ENCODE results near the gene TIMM17A. TPM values are rescaled to one million over a fixed set of nuclear protein-coding genes. Genes with fewer than 3 reads are reported as not detected.
A peak's percentile ranks its signal among the peaks of the same experiment; 100 is the strongest.

The TIMM17A gene
- polyA plus RNA-seq, 3 donors: 27.4 to 50.3 (median 45.4) TPM

- H3K36me3 Mint-ChIP-seq: no peaks in the 10 kb centered on the region
- peaks cover 35 to 42% (median 41%) of the 10 kb centered on the region in 3 donors for H3K27me3 Mint-ChIP-seq (ENCODE audit: low read depth in 3 of 3)
- Histone ChIP-seq H3K4me2 (replicated peaks; ENCODE audit: extremely low read depth, low read length, poor library complexity, severe bottlenecking) (no peak overlapping the region), H3K27me3 (ENCODE audit: control insufficient read depth in 2 of 2, insufficient read depth in 2 of 2, low read length in 2 of 2) (peaks cover 31 to 41% of the 10 kb centered on the region in 2 donors), H3K27ac (ENCODE audit: low read depth in 1 of 2, low read length in 2 of 2) (no peak overlapping the region), H3K79me2 (ENCODE audit: insufficient read depth, low read length) (no peaks in the 10 kb centered on the region), H4K20me1 (ENCODE audit: insufficient read depth, low read length) (no peaks in the 10 kb centered on the region), H3K4me3 (replicated peaks in 1 of 3; ENCODE audit: low read depth in 2 of 3, low read length in 3 of 3) (no peak overlapping the region), H3K4me1 (ENCODE audit: control insufficient read depth in 1 of 2, insufficient read depth in 2 of 2, low read length in 2 of 2) (peaks cover 0 to 11% of the 10 kb centered on the region in 2 donors), H3K9ac (ENCODE audit: insufficient read depth, low read length, poor library complexity, severe bottlenecking) (no peak overlapping the region), H3K9me3 (replicated peaks in 1 of 2; ENCODE audit: control insufficient read depth in 1 of 2, insufficient read depth in 1 of 2, low read length in 2 of 2) (peaks cover 0 to 8% of the 10 kb centered on the region in 2 donors), H3K36me3 (replicated peaks in 1 of 2; ENCODE audit: control insufficient read depth in 1 of 2, insufficient read depth in 2 of 2, low read length in 2 of 2) (no peaks in the 10 kb centered on the region), H2AFZ (ENCODE audit: insufficient read depth, low read depth, low read length, poor library complexity, severe bottlenecking) (no peak overlapping the region)
- H3K9me3 Mint-ChIP-seq: peaks cover 0 to 17% (median 2%) of the 10 kb centered on the region in 7 donors
- H3K27ac Mint-ChIP-seq: no peak overlapping the region
- intact Hi-C loops (cut with micrococcal nuclease): no loop called here
- no peak overlapping the region for H3K4me3 Mint-ChIP-seq
- no peak for TF ChIP-seq CTCF (IDR thresholded peaks at IDR 0.05)
- peaks cover 17% of the 10 kb centered on the region for H3K4me1 Mint-ChIP-seq
- DNase-seq: no peak
Observed at GRCh38 chr1:201949491-201949890, 5.8 kb upstream of the TIMM17A start.

- Mint-ChIP-seq H3K4me1 (peaks cover 15% of the 10 kb centered on the region), H3K4me3 (peak overlapping the region; percentile 94 to 99), H3K9me3 (peaks cover 0 to 4% (median 0%) of the 10 kb centered on the region in 7 donors), H3K27ac (peak overlapping the region; percentile 97 to 99 (median 98)), H3K27me3 (ENCODE audit: low read depth in 3 of 3) (peaks cover 0 to 2% (median 0%) of the 10 kb centered on the region in 3 donors), H3K36me3 (peaks cover 19 to 22% of the 10 kb centered on the region in 2 donors)
- Histone ChIP-seq H3K36me3 (replicated peaks in 1 of 2; ENCODE audit: control insufficient read depth in 1 of 2, insufficient read depth in 2 of 2, low read length in 2 of 2) (peaks cover 17 to 24% of the 10 kb centered on the region in 2 donors), H4K20me1 (ENCODE audit: insufficient read depth, low read length) (no peaks in the 10 kb centered on the region), H2AFZ (ENCODE audit: insufficient read depth, low read depth, low read length, poor library complexity, severe bottlenecking) (peak overlapping the region; percentile 85), H3K4me3 (replicated peaks in 1 of 3; ENCODE audit: low read depth in 2 of 3, low read length in 3 of 3) (peak overlapping the region; percentile 68 to 93 (median 73)), H3K27ac (ENCODE audit: low read depth in 1 of 2, low read length in 2 of 2) (peak overlapping the region; percentile 73 to 97), H3K9ac (ENCODE audit: insufficient read depth, low read length, poor library complexity, severe bottlenecking) (peak overlapping the region; percentile 91), H3K27me3 (ENCODE audit: control insufficient read depth in 2 of 2, insufficient read depth in 2 of 2, low read length in 2 of 2) (no peaks in the 10 kb centered on the region), H3K4me1 (ENCODE audit: control insufficient read depth in 1 of 2, insufficient read depth in 2 of 2, low read length in 2 of 2) (peaks cover 11 to 14% of the 10 kb centered on the region in 2 donors), H3K9me3 (replicated peaks in 1 of 2; ENCODE audit: control insufficient read depth in 1 of 2, insufficient read depth in 1 of 2, low read length in 2 of 2) (no peaks in the 10 kb centered on the region), H3K4me2 (replicated peaks; ENCODE audit: extremely low read depth, low read length, poor library complexity, severe bottlenecking) (peak overlapping the region; percentile 87), H3K79me2 (ENCODE audit: insufficient read depth, low read length) (peaks cover 30% of the 10 kb centered on the region)
- no peak for TF ChIP-seq CTCF (IDR thresholded peaks at IDR 0.05)
- WGBS (ENCODE audit: insufficient coverage): 51% methylated on average over 17 of the region's 24 CpGs
- intact Hi-C loops (cut with micrococcal nuclease): loop anchor here in 1 of 2 donors (2.0 to 5.0 kb wide), 2 partner anchors 76 to 127 kb away; partner anchors contain the start of gene IPO9
- no peak for DNase-seq
Observed at GRCh38 chr1:201954263-201955008, 867 bp upstream of the TIMM17A start.

Measured in CD14-positive monocyte (primary cell).